SU-DHL-6 (cell line): ENCODE measurements around the gene PRSS38.

ENCODE experiments used
- CTCF ChIP-seq: fragments of 200-600 bp; sonication (generic); IDR thresholded peaks from one replicate; pipeline ENCODE4 v1.5.1; 2017; ENCODE audit warnings: antibody characterized with exemption, mild to moderate bottlenecking, low read length, moderate library complexity; ENCODE audit not compliant: insufficient read depth, poor library complexity, severe bottlenecking
- EZH2phosphoT487 ChIP-seq: fragments of 200-600 bp; sonication (generic), shearing (Covaris generic); conservative IDR thresholded peaks from 2 replicates; pipeline ENCODE4 v1.6.1; 2018; ENCODE audit warnings: mild to moderate bottlenecking, antibody characterized with exemption, low read length, moderate library complexity, mixed read lengths

- TF ChIP-seq EZH2phosphoT487, result no peak
- TF ChIP-seq CTCF, result no peak
These were observed 47.4 kb upstream of the PRSS38 start for GRCh38 chr1:227768125-227768439.
